HepG2 (cell line): ENCODE results near the gene OSCP1. TPM values are rescaled to one million over a fixed set of nuclear protein-coding genes. Genes with fewer than 3 reads are reported as not detected.
A peak's percentile ranks its signal among the peaks of the same experiment; 100 is the strongest.

ENCODE experiments used
- DPF2 ChIP-seq: sonication (generic); formaldehyde crosslinking; IDR thresholded peaks from 2 replicates; pipeline ENCODE4 v1.4.0; 2020; ENCODE audit warnings: mild to moderate bottlenecking, low read depth, missing genetic modification reagents, borderline replicate concordance
- FOXP1 ChIP-seq, 2 experiments: fragments of 450-650 bp in 1 of 2; IDR thresholded peaks; 2 replicates each; pipeline ENCODE4 v1.6.1; 2017 to 2018; ENCODE audit warnings: antibody characterized with exemption in 1 of 2
- GFI1 ChIP-seq: sonication (generic); formaldehyde crosslinking; IDR thresholded peaks from 2 replicates; pipeline ENCODE4 v1.5.0; 2020; ENCODE audit warnings: missing genetic modification reagents, mild to moderate bottlenecking, borderline replicate concordance
- HDAC2 ChIP-seq: sonication (generic); formaldehyde crosslinking; IDR thresholded peaks from 2 replicates; pipeline ENCODE4 v1.4.0; 2020; ENCODE audit warnings: missing genetic modification reagents
- HMGXB4 ChIP-seq, 2 experiments: sonication (generic) in 1 of 2; formaldehyde crosslinking in 1 of 2; IDR thresholded peaks; 2 replicates each; pipeline versions ENCODE4 v1.4.0 to v1.6.1; 2018 to 2020; ENCODE audit warnings: missing genetic modification reagents in 2 of 2, borderline replicate concordance in 1 of 2, low read depth in 1 of 2, mild to moderate bottlenecking in 1 of 2, missing biosample characterization in 1 of 2
- HNRNPH1 ChIP-seq: fragments of 200-400 bp; formaldehyde crosslinking; optimal IDR thresholded peaks from 2 replicates; pipeline ENCODE3; 2017; ENCODE audit warnings: mild to moderate bottlenecking, low read depth, low read length
- PHB2 ChIP-seq: fragments of 450-650 bp; IDR thresholded peaks from 2 replicates; pipeline ENCODE4 v1.6.1; 2018; ENCODE audit not compliant: partially characterized antibody
- PPARG ChIP-seq: conservative IDR thresholded peaks from 2 replicates; pipeline ENCODE4 v1.6.1; 2016; ENCODE audit warnings: missing biosample characterization, missing genetic modification reagents
- THAP9 ChIP-seq: sonication (generic); formaldehyde crosslinking; IDR thresholded peaks from 2 replicates; pipeline ENCODE4; 2020; ENCODE audit warnings: missing genetic modification reagents, mild to moderate bottlenecking, borderline replicate concordance
- ZKSCAN5 ChIP-seq: sonication (generic); formaldehyde crosslinking; IDR thresholded peaks from 2 replicates; pipeline ENCODE4 v1.5.1; 2020; ENCODE audit warnings: mild to moderate bottlenecking, missing genetic modification reagents
- ZNF280D ChIP-seq: sonication (generic); formaldehyde crosslinking; IDR thresholded peaks from 2 replicates; pipeline ENCODE4 v1.5.1; 2020; ENCODE audit warnings: mild to moderate bottlenecking, missing genetic modification reagents
- ZNF333 ChIP-seq: sonication (generic); formaldehyde crosslinking; IDR thresholded peaks from 2 replicates; pipeline ENCODE4 v1.4.0; 2020; ENCODE audit warnings: mild to moderate bottlenecking, missing genetic modification reagents, borderline replicate concordance
- ZNF382 ChIP-seq: sonication (generic); formaldehyde crosslinking; IDR thresholded peaks from 2 replicates; pipeline ENCODE4 v1.5.0; 2020; ENCODE audit warnings: missing genetic modification reagents, mild to moderate bottlenecking, borderline replicate concordance
- ZNF550 ChIP-seq: sonication (generic); formaldehyde crosslinking; IDR thresholded peaks from 2 replicates; pipeline ENCODE4 v1.4.0; 2020; ENCODE audit warnings: mild to moderate bottlenecking, missing genetic modification reagents, borderline replicate concordance
- ZNF563 ChIP-seq: sonication (generic); formaldehyde crosslinking; IDR thresholded peaks from 2 replicates; pipeline ENCODE4 v1.8.0; 2022; ENCODE audit warnings: mild to moderate bottlenecking, moderate library complexity, missing genetic modification reagents
- ZNF598 ChIP-seq: sonication (generic); formaldehyde crosslinking; IDR thresholded peaks from 2 replicates; pipeline ENCODE4 v1.5.1; 2020; ENCODE audit warnings: mild to moderate bottlenecking, missing genetic modification reagents, borderline replicate concordance
- ZNF75D ChIP-seq: sonication (generic); formaldehyde crosslinking; IDR thresholded peaks from 2 replicates; pipeline ENCODE4 v1.8.1; 2023; ENCODE audit warnings: missing genetic modification reagents, mild to moderate bottlenecking, borderline replicate concordance
- ZNF766 ChIP-seq: sonication (generic); formaldehyde crosslinking; IDR thresholded peaks from 2 replicates; pipeline ENCODE4 v1.5.0; 2020; ENCODE audit warnings: missing genetic modification reagents, borderline replicate concordance
- polyA plus RNA-seq, 8 experiments: library from polyadenylated mRNA; depleted of rRNA in 3 of 8; stranded (reverse) in 7 of 8; unstranded in 1 of 8; fragments of >200 nt; fragmentation: Illumina TruSeq in 4 of 8; extraction: Trizol in 4 of 8; gene quantifications; 2 replicates each; pipeline versions ENCODE4 v1.2.1 to v1.2.3, GENCODE V29; 2011 to 2016; ENCODE audit warnings: low read depth in 4 of 8, missing spikeins in 1 of 8, mixed read lengths in 1 of 8; ENCODE audit not compliant: insufficient read depth in 1 of 8
- total RNA-seq, 5 experiments: library from RNA; depleted of rRNA; stranded (reverse); fragments of >200 nt; fragmentation: Illumina TruSeq; extraction: Trizol; gene quantifications; 2 replicates each; pipeline ENCODE4 v1.2.3, GENCODE V29; 2016; ENCODE audit warnings: low read depth in 1 of 5
- TF ChIP-seq, protein P1 (sequence below): sonication (generic); formaldehyde crosslinking; IDR thresholded peaks from 2 replicates; pipeline ENCODE4 v1.8.0; 2022; ENCODE audit warnings: mild to moderate bottlenecking, missing genetic modification reagents, moderate library complexity

Gene OSCP1
- total and polyA plus RNA-seq, 2 of the 13 experiments (the other 11 are each of a cell fraction or from before 2014, with no cell fraction given): 0.60 to 0.84 TPM

- no peak; the same call in 1 of the 2 replicates for TF ChIP-seq ZNF280D (CRISPR knock-in tag)
- peak; percentile 95 for TF ChIP-seq HDAC2 (CRISPR knock-in tag)
- TF ChIP-seq ZNF766: peak; percentile 97; the same call in 1 of the 2 replicates
- TF ChIP-seq, protein P1, sequence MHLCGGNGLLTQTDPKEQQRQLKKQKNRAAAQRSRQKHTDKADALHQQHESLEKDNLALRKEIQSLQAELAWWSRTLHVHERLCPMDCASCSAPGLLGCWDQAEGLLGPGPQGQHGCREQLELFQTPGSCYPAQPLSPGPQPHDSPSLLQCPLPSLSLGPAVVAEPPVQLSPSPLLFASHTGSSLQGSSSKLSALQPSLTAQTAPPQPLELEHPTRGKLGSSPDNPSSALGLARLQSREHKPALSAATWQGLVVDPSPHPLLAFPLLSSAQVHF (CRISPR knock-in tag): no peak
- TF ChIP-seq ZNF550 (CRISPR knock-in tag): no peak
- TF ChIP-seq ZNF75D (CRISPR knock-in tag): no peak
- TF ChIP-seq PPARG (CRISPR knock-in tag): peak; percentile 88
- 0 out of 2 replicates have a peak, but pooled peaks have one; percentile 72 for TF ChIP-seq ZKSCAN5 (CRISPR knock-in tag)
- no peak for TF ChIP-seq HNRNPH1
- TF ChIP-seq THAP9 (CRISPR knock-in tag): peak; percentile 81; the same call in 1 of the 2 replicates
- TF ChIP-seq ZNF382 (CRISPR knock-in tag): no peak
- TF ChIP-seq ZNF598 (CRISPR knock-in tag): no peak
- TF ChIP-seq ZNF333 (CRISPR knock-in tag): 0 out of 2 replicates have a peak, but pooled peaks have one; percentile 78
- TF ChIP-seq ZNF563: no peak; the same call in 1 of the 2 replicates
- TF ChIP-seq HMGXB4 (CRISPR knock-in tag; IDR thresholded peaks at IDR 0.05; ENCODE audit: borderline replicate concordance in 1 of 2, low read depth in 1 of 2): no peak; a peak in 1 of 4 replicates
- peak; percentile 97 for TF ChIP-seq DPF2 (CRISPR knock-in tag)
- TF ChIP-seq PHB2: no peak
- TF ChIP-seq FOXP1 (IDR thresholded peaks at IDR 0.05): peak; percentile 97
- TF ChIP-seq FOXP1 (CRISPR knock-in tag; IDR thresholded peaks at IDR 0.05): peak; percentile 99
- peak; percentile 76; the same call in 1 of the 2 replicates for TF ChIP-seq GFI1 (CRISPR knock-in tag)
Observed at GRCh38 chr1:36486439-36487335, 36.4 kb upstream of the OSCP1 start (continued).
